ENCODE results near the gene EYA2.

DNA sequence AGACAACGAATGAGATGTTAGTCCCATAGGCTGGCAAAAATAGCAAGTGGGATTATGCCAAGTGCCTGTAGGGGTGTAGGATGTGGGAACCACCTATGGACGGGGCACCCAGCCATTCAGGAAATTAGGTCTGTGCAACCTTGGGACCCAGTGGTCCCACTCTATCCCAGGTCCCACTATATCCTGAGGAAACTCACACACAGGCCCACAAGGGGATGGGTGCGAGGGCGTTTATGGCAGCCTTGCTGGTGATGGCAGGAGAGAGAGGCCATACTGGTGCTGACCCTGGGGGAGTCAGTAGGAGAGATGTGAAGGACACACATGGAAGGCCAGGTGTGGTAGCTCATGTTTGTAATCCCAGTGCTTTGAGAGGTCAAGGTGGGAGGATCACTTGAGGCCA, 163.6 kb downstream of the EYA2 start:
- TF ChIP-seq ZNF274 (IDR thresholded peaks at IDR 0.05; ENCODE audit: low read depth, low read length) (no peak), YY1 (IDR thresholded peaks at IDR 0.05; ENCODE audit: insufficient read depth, insufficient read length) (no peak)
